ENCODE data around the gene ABHD16B. TPM values are rescaled to one million over a fixed set of nuclear protein-coding genes. Genes with fewer than 3 reads are reported as not detected.
A peak's percentile ranks its signal among the peaks of the same experiment; 100 is the strongest.

The ABHD16B gene
- total and polyA plus RNA-seq, 2 of the 13 experiments (the other 11 are each of a cell fraction or from before 2014, with no cell fraction given) = not detected

DNA sequence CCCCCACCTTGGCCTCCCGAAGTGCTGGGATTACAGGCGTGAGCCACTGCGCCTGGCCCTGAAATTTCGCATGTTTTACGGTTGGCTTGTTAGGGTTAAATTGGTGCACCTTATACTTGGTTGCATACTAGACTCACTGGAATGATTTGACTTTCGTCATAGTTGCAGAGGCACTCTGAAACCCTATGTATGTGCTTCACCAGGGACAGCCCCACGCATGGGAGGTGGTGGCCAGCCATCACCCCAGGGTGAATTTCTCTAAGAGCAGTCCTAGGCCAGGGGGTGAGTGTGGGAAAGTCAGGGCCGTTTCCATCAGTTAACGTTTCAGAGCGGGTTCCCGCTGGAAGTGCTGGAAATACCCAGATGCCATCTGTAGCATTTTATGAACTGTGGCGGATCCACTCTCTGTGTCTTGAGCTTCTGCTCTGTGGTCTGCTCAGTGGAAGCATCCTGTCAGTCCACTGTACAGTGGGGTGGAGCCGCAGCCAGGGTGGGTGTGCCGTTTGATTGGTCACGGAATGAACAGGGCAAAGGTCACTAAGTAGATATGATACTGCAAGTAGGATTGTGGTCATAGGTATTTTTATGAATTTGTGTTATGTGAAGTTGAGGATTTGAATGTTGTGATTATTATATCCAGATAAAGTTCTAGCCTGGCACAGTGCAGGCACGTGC is 46.8 kb downstream of the ABHD16B start:
- Histone ChIP-seq H3K9ac (ENCODE audit: insufficient read depth, low read depth, low read length) (no peak overlapping the region), H3K27me3 (ENCODE audit: control insufficient read depth in 1 of 2, insufficient read depth in 2 of 2, low read length in 2 of 2) (no peaks in the 10 kb centered on the region), H3K36me3 (replicated peaks in 1 of 2; ENCODE audit: control insufficient read depth in 1 of 2, insufficient read depth in 2 of 2, low read length in 2 of 2) (peaks cover 5 to 7% of the 10 kb centered on the region in 2 experiments; a peak in 3 of 5 replicates), H3K79me2 (ENCODE audit: insufficient read depth, low read length) (peaks cover 87% of the 10 kb centered on the region), H3K27ac (ENCODE audit: extremely low read length, insufficient read depth, low read length) (no peak overlapping the region), H3K9me3 (ENCODE audit: low read length) (no peaks in the 10 kb centered on the region), H3K4me3 (replicated peaks in 1 of 3; ENCODE audit: insufficient read depth in 1 of 3, low read depth in 2 of 3, low read length in 3 of 3) (no peak overlapping the region), H3K4me1 (ENCODE audit: insufficient read depth, low read length) (peaks cover 33% of the 10 kb centered on the region), H2AFZ (ENCODE audit: low read length) (no peak overlapping the region), H3K4me2 (ENCODE audit: low read depth, low read length) (no peak overlapping the region), H4K20me1 (ENCODE audit: insufficient read depth, low read length) (peaks cover 42% of the 10 kb centered on the region)
- ChIA-PET POLR2A (interaction anchor here (0.7 to 1.6 kb wide), 4 partner anchors 12 to 48 kb away, joined by 3 to 6 read pairs (median 4); partner anchors contain the start of genes TPD52L2 and UCKL1), CTCF (ENCODE audit: low intra/inter-chr PET ratio, low total read pairs) (no interaction called here)
- ATAC-seq = peak; percentile 67
- in situ Hi-C loops (cut with HindIII; ENCODE audit: extremely low pct_ligation_motif_present, low pct_unique_long_range_greater_than_20kb) = no loop called here
- peak; percentile 44 for DNase-seq (ENCODE audit: low spot score)
- no peak for FAIRE-seq
- 78% methylated on average over 16 of the region's 16 CpGs for WGBS (ENCODE audit: low lambda C conversion rate)
- no TSS peak for BruUV-seq (replicated peaks)
- intact Hi-C loops (cut with micrococcal nuclease; ENCODE audit: unreplicated experiment) = no loop called here
- TF ChIP-seq NFE2 (CRISPR knock-in tag; IDR thresholded peaks at IDR 0.05) (no peak), ZC3H4 (CRISPR knock-in tag; IDR thresholded peaks at IDR 0.05; ENCODE audit: borderline replicate concordance) (no peak), NFYC (CRISPR knock-in tag; IDR thresholded peaks at IDR 0.05) (0 out of 2 replicates have a peak, but pooled peaks have one; percentile 26), TEAD2 (CRISPR knock-in tag; IDR thresholded peaks at IDR 0.05) (no peak), SALL1 (CRISPR knock-in tag; IDR thresholded peaks at IDR 0.05) (peak; percentile 35; the same call in 1 of the 2 replicates), DPF2 (CRISPR knock-in tag; IDR thresholded peaks at IDR 0.05; ENCODE audit: borderline replicate concordance, low read depth) (0 out of 2 replicates have a peak, but pooled peaks have one; percentile 15), ZNF274 (CRISPR knock-in tag; IDR thresholded peaks at IDR 0.05) (0 out of 2 replicates have a peak, but pooled peaks have one; percentile 40), HNF4A (CRISPR knock-in tag; IDR thresholded peaks at IDR 0.05) (0 out of 2 replicates have a peak, but pooled peaks have one; percentile 26), ZBTB38 (CRISPR knock-in tag; IDR thresholded peaks at IDR 0.05) (peak; percentile 42; the same call in 1 of the 2 replicates), JDP2 (CRISPR knock-in tag; IDR thresholded peaks at IDR 0.05; ENCODE audit: borderline replicate concordance) (no peak), ZNF839 (CRISPR knock-in tag; IDR thresholded peaks at IDR 0.05; ENCODE audit: borderline replicate concordance) (no peak), NAIF1 (CRISPR knock-in tag; IDR thresholded peaks at IDR 0.05; ENCODE audit: borderline replicate concordance) (no peak)
- TF ChIP-seq, protein P1, sequence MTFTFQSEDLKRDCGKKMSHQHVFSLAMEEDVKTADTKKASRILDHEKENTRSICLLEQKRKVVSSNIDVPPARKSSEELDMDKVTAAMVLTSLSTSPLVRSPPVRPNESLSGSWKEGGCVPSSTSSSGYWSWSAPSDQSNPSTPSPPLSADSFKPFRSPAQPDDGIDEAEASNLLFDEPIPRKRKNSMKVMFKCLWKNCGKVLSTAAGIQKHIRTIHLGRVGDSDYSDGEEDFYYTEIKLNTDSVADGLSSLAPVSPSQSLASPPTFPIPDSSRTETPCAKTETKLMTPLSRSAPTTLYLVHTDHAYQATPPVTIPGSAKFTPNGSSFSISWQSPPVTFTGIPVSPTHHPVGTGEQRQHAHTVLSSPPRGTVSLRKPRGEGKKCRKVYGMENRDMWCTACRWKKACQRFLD (CRISPR knock-in tag; IDR thresholded peaks at IDR 0.05; ENCODE audit: borderline replicate concordance) = 0 out of 2 replicates have a peak, but pooled peaks have one; percentile 6
- TF ChIP-seq, protein P2, sequence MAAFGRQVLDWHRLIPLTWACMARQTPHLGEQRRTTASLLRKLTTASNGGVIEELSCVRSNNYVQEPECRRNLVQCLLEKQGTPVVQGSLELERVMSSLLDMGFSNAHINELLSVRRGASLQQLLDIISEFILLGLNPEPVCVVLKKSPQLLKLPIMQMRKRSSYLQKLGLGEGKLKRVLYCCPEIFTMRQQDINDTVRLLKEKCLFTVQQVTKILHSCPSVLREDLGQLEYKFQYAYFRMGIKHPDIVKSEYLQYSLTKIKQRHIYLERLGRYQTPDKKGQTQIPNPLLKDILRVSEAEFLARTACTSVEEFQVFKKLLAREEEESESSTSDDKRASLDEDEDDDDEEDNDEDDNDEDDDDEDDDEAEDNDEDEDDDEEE (CRISPR knock-in tag; IDR thresholded peaks at IDR 0.05) = 0 out of 2 replicates have a peak, but pooled peaks have one; percentile 18
- TF ChIP-seq, protein P3, sequence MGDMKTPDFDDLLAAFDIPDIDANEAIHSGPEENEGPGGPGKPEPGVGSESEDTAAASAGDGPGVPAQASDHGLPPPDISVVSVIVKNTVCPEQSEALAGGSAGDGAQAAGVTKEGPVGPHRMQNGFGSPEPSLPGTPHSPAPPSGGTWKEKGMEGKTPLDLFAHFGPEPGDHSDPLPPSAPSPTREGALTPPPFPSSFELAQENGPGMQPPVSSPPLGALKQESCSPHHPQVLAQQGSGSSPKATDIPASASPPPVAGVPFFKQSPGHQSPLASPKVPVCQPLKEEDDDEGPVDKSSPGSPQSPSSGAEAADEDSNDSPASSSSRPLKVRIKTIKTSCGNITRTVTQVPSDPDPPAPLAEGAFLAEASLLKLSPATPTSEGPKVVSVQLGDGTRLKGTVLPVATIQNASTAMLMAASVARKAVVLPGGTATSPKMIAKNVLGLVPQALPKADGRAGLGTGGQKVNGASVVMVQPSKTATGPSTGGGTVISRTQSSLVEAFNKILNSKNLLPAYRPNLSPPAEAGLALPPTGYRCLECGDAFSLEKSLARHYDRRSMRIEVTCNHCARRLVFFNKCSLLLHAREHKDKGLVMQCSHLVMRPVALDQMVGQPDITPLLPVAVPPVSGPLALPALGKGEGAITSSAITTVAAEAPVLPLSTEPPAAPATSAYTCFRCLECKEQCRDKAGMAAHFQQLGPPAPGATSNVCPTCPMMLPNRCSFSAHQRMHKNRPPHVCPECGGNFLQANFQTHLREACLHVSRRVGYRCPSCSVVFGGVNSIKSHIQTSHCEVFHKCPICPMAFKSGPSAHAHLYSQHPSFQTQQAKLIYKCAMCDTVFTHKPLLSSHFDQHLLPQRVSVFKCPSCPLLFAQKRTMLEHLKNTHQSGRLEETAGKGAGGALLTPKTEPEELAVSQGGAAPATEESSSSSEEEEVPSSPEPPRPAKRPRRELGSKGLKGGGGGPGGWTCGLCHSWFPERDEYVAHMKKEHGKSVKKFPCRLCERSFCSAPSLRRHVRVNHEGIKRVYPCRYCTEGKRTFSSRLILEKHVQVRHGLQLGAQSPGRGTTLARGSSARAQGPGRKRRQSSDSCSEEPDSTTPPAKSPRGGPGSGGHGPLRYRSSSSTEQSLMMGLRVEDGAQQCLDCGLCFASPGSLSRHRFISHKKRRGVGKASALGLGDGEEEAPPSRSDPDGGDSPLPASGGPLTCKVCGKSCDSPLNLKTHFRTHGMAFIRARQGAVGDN (CRISPR knock-in tag; IDR thresholded peaks at IDR 0.05) = peak; percentile 17; the same call in 1 of the 2 replicates

Measured in HepG2 (cell line).